Thoracic aorta (tissue), 2 donors: ENCODE results near the gene C1orf53. TPM values are rescaled to one million over a fixed set of nuclear protein-coding genes. Genes with fewer than 3 reads are reported as not detected.

Experiments
- ATAC-seq: fragments of 150-250 bp; one replicate; pipeline ENCODE4 v1.8.0; 2017; ENCODE audit warnings: low read depth; ENCODE audit not compliant: insufficient number of reproducible peaks, low FRiP score
- DNase-seq: peaks from one replicate; pipeline ENCODE4 v3.0.0-alpha.2; 2020; ENCODE audit warnings: low spot score
- H3K27ac ChIP-seq, 2 donors: fragments of 200-600 bp; sonication (generic); 1 replicate in 1 of 2; 2 replicates in 1 of 2; pipeline ENCODE4 v1.5.1; 2016; ENCODE audit warnings: mild to moderate bottlenecking in 2 of 2, moderate library complexity in 2 of 2
- H3K27me3 ChIP-seq: fragments of 200-600 bp; sonication (generic); replicated peaks from 2 replicates; pipeline ENCODE4 v1.6.0; 2016; ENCODE audit warnings: mild to moderate bottlenecking; ENCODE audit not compliant: insufficient read depth
- H3K36me3 ChIP-seq: fragments of 200-600 bp; sonication (generic); one replicate; pipeline ENCODE4 v1.5.1; 2016
- H3K4me1 ChIP-seq, 2 donors: fragments of 200-600 bp; sonication (generic); 1 replicate in 1 of 2; 2 replicates in 1 of 2; pipeline versions ENCODE4 v1.5.1 to v1.6.0; 2016; ENCODE audit warnings: low read depth in 2 of 2, mild to moderate bottlenecking in 1 of 2; ENCODE audit not compliant: control insufficient read depth in 1 of 2
- H3K4me3 ChIP-seq: fragments of 200-600 bp; sonication (generic); 2 replicates; pipeline ENCODE4 v1.5.1; 2016; ENCODE audit warnings: mild to moderate bottlenecking
- H3K9me3 ChIP-seq: fragments of 200-600 bp; sonication (generic); 2 replicates; pipeline ENCODE4 v1.5.1; 2016
- CTCF ChIP-seq: fragments of 200-600 bp; sonication (generic); IDR thresholded peaks from one replicate; pipeline ENCODE4 v1.5.1; 2019; ENCODE audit warnings: antibody characterized with exemption
- total RNA-seq, 2 donors: library from RNA; depleted of rRNA; stranded (reverse); fragments of >200 nt; gene quantifications; one replicate each; pipeline versions ENCODE4 v1.1.0 to v1.2.3, GENCODE V29; 2016

C1orf53 gene
- total RNA-seq, 2 donors from 2014 or later: not detected

- no peak for ATAC-seq
- peaks cover 10% of the 10 kb centered on the region for H3K27me3 ChIP-seq
These were observed 338 bp upstream of the C1orf53 start for GRCh38 chr1:197902131-197902453.

DNA sequence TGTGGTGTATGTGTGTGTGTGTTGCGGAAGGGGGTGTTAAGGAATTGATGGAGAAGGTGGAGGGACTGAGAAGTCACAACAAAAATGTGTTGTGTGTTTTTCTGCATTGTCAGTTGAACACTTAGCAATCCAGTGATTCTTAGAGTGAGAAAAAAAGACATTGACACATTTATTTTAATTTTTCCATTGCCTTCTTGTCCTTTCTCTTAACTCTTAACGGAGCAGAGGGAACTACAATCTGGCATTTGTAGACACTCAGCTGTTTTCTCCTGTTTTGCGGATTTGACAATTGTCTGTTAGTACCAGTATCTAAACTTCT lies 725 bp downstream of the C1orf53 start:
- no peaks in the 10 kb centered on the region for H3K9me3 ChIP-seq
- H3K4me1 ChIP-seq: peaks cover 0 to 10% of the 10 kb centered on the region in 2 donors
- no peak for DNase-seq
- H3K27ac ChIP-seq: no peak overlapping the region
- H3K36me3 ChIP-seq: no peaks in the 10 kb centered on the region
- no peak for ATAC-seq
- peaks cover 19% of the 10 kb centered on the region for H3K27me3 ChIP-seq
- TF ChIP-seq CTCF: no peak
- H3K4me3 ChIP-seq: peak overlapping the region; percentile 86

More at GRCh38 chr1:197902131-197902453, 338 bp upstream of the C1orf53 start:
- Histone ChIP-seq H3K27ac (peak overlapping the region; percentile 36 to 58), H3K9me3 (no peaks in the 10 kb centered on the region), H3K4me1 (peaks cover 0 to 10% of the 10 kb centered on the region in 2 donors), H3K36me3 (no peaks in the 10 kb centered on the region), H3K4me3 (peak overlapping the region; percentile 86)
- DNase-seq: no peak
- TF ChIP-seq CTCF: no peak

DNA sequence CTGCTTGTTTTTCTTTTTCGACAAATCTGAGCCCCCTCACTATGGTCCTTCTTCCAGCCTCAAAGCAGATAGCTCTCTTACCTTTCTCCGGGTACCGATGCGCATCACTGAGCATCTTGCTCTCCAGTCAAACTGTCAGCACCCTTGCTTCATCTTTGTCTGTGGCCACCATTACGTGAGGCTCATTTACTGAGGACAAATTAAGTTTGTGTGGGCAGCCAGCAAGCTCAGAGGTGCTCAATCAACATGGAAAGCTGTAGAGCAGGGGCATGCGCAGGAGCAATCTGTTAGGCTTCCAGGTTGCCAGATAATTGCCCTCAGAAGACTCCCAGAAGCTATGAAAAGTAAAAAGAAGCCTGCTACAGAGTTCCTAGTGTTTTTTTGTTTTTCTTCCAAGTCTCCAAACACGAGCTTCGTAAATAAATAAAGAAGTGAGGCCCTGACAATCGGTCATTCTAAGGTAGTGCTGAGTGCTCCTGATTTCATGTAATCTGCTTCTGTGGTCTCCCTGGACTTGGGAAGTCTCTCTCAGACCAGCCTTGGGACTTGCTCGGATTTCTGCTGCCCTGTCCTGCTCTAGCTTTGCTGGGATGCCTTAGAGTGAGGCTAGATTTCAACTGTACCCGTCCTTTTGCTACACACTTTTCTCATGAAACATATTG lies 1.8 kb downstream of the C1orf53 start:
- no peak for DNase-seq
- H3K27ac ChIP-seq: no peak overlapping the region
- no peak for ATAC-seq
- H3K9me3 ChIP-seq: no peaks in the 10 kb centered on the region
- H3K4me3 ChIP-seq: no peak overlapping the region
- no peak for TF ChIP-seq CTCF
- H3K36me3 ChIP-seq: no peaks in the 10 kb centered on the region
- H3K4me1 ChIP-seq: peaks cover 0 to 10% of the 10 kb centered on the region in 2 donors
- peaks cover 28% of the 10 kb centered on the region for H3K27me3 ChIP-seq

GRCh38 chr1:197905699-197906351 lies 3.4 kb downstream of the C1orf53 start:
- H3K36me3 ChIP-seq: no peaks in the 10 kb centered on the region
- no peak for TF ChIP-seq CTCF
- peaks cover 2 to 10% of the 10 kb centered on the region in 2 donors for H3K4me1 ChIP-seq
- H3K4me3 ChIP-seq: no peak overlapping the region
- no peaks in the 10 kb centered on the region for H3K9me3 ChIP-seq
- no peak for ATAC-seq
- peaks cover 35% of the 10 kb centered on the region for H3K27me3 ChIP-seq
- no peak overlapping the region for H3K27ac ChIP-seq
- no peak for DNase-seq

- DNase-seq: no peak
- peaks cover 40% of the 10 kb centered on the region for H3K27me3 ChIP-seq
- TF ChIP-seq CTCF: no peak
These were observed 5.6 kb downstream of the C1orf53 start for GRCh38 chr1:197907846-197908616.

More at GRCh38 chr1:197907846-197908616, 5.6 kb downstream of the C1orf53 start:
- ATAC-seq: no peak
- peaks cover 18 to 25% of the 10 kb centered on the region in 2 donors for H3K4me1 ChIP-seq
- H3K9me3 ChIP-seq: no peaks in the 10 kb centered on the region
- no peak overlapping the region for H3K27ac ChIP-seq
- H3K4me3 ChIP-seq: no peak overlapping the region
- no peaks in the 10 kb centered on the region for H3K36me3 ChIP-seq
